ENCODE data around the gene PTGFRN.
"Not testable (repeated sequence)": the region's sequence is repeated elsewhere in the genome, so short reads cannot be mapped to it uniquely, and the experiment has no call there.

PTGFRN gene

GRCh38 chr1:116918714-116919357 is 9.1 kb downstream of the PTGFRN start:
- DNase-seq: no peak

GRCh38 chr1:116919802-116920201 is 10.1 kb downstream of the PTGFRN start:
- no peak for DNase-seq

DNA sequence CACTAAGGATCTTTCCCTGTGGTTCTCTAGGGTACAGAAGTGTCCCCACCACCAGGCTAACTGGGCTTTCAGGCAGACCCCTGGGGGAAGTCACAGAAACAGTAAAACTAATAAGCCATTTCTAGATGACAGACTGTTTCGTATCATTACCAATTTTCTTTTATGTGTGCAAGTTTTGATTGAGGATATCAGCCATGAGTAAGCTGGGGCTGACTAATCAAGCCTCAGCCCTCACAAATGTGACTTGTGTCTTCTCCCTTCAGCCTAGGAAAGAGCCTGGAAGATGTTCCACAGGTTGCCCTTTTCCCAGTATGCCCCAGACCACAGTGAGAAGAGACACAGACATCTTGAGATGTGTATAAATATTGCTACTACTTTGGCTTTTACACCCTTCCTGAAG is 10.5 kb downstream of the PTGFRN start:
- no peak for DNase-seq

DNA sequence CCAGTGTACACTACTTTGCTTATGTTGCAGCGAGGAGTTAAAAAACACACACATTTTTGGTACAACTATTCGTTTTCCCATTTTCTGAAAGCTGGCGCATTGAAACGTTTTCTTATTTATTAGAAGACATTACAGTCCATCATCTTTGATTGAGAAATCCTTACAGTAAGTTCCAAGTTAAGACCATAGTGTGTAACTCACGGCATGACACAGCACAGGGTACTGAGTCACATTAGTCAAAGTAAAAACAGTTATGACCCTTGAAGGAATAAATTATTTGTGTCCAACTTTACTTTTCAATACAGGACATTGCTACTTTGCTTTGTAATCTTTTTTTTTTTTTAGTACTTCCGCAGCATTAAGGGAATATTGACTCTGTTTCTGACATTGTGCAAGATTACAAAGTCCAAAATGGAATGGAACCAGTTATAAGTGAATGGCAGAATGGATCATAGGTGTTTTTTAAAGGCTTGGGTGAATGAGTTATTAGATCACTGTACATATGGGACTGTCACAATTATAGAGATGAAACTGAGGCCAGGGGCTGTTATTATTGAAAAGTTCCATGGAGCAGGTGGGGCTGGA is 11.7 kb downstream of the PTGFRN start:
- no peak for DNase-seq

DNA sequence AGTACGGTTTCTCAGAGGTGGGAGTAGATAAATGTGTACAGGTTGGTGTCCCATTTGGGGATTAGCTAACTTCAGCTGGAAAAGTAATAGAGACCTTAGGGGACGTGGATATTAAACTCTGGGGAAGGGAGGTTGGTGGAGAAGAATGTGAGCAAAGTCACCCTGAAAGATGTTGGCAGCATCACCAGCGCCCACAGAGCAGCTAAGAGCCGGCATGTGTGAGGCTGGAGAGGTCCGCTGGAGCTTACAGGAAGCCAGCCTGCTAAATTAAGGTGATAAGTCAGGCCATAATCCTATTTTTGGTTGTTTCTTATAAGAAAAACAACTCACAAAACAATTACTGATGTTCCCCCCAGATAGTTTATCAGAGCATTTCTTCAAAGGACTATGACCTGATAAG is 12.2 kb downstream of the PTGFRN start:
- DNase-seq: no peak

DNA sequence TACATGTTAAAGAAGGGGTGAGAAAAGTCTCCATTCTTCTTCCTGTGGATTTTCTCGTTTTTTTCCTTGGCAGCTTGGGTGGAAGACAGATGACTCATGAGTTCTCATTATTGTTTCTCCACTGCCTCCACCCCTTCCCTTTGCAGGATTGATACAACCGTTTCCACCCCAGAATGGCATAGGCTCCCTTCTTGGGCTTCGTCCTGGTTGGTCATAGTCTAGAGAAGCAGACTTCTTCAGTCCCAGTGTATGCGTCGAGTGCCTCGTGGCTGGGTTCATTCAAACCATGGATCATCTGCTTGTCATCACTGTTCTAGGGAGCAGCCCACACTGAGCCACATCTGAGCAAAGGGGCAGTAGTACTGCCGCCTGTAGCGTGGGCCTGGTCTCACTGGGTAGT is 13.7 kb downstream of the PTGFRN start:
- DNase-seq: no peak

GRCh38 chr1:116927049-116927798 is 17.5 kb downstream of the PTGFRN start:
- no peak for DNase-seq

DNA sequence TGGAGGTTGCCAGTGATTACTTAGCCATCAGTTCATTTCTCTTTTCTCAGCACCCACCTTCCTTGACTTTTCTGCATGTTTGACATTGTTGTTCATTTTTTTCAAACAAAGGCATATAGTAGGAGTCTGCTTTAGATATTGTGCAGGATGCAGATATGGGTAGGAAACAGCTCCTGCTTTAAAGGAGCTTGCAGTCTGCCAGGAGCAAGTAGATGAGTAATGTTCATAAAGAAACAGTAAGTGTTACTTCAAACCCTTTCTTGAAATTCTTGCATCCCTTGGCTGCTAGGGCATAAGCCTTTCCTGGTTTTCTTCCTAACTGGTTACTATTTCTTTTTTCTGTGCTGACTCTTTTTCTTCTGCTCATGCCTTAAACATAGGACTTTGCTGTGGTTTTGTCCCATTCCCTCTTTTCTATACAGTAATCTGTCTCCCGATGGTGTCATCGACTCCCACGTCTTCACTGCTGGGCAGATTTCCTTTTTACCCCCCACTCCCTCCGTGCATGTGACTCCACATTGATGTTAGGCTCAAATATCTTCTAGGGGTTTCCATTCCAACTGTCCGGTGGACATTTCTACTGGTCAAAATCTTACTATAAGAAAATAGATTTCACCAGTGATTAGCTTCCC is 20.4 kb downstream of the PTGFRN start:
- DNase-seq: no peak

DNA sequence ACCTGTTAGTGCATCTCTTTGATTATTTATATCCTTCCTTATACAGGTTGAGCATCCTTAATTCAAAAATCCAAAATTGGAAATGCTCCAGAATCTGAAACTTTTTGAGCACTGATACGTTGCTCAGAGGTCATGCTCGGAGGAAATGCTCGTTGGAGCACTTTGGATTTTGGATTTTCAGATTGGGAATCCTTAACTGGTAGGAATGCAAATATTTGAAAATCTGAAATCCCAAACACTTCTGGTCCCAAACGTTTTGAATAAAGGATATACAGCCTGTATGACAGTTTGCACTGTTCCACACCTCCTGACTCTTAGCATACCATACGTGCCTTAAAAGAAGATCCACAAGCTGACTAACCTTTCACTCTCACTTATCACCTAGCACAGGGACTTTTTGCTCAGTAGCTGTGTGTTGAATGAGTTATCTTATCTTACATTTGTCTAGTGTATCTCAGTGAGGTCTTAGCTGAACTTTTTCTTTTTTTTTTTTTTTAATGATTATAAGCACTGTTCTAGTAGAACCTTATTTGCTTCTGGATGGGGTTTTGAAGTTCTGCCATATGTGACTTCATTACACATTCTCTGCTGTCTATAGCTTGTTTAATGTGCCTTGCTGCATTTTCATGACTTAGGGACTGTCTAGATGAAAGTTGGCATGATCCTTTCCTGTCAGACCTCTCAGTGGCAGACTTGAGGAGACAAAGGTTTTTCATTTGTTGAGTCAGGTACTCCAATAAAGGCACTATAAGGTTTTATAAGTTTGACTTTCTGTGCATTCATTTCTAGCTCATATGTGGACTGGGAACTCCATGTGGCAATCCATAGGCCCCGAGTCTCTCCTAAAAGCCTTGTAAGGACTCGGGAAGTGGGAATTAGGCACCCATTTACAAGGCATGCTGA is 21.6 kb downstream of the PTGFRN start:
- no peak for DNase-seq

DNA sequence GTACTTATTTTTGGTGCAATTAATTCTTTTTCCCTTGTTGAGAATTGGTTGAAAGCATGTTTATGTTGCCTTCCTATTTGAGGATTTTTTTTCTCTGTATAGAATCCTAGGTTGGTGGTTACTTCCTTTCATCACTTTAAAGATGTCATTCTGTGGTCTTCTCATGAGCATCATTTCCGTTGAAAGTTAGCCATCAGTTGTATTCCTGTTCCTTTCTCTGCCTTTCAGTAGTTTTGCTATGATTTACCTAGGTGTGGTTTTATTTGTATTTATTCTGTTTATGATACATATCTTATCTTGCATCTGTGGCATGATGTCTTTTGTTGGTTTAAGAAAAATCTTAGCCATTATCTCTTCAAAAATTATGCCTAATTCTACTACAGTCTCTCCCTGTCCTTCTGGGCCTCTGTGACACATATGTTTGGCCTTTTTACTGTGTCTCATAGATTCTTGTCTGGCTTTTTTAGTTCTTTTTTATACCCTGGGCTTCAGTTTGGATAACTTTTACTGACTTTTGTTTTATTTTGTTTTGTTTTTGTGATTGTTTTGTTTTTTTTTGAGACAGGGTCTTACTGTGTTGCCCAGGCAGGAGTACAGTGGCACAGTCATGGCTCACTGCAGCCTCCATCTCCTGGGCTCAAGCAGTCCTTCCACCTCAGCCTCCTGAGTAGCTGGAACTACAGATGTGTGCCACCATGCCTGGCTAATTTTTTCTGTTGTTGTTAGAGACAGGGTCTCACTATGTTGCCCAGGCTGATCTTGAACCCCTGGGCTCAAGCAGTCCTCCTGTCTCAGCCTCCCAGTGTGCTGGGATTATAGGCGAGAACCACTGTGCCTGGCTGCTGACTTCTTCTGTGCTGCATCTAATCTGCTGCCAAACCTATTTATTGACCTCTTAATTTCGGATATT is 24.1 kb downstream of the PTGFRN start:
- no peak for DNase-seq

DNA sequence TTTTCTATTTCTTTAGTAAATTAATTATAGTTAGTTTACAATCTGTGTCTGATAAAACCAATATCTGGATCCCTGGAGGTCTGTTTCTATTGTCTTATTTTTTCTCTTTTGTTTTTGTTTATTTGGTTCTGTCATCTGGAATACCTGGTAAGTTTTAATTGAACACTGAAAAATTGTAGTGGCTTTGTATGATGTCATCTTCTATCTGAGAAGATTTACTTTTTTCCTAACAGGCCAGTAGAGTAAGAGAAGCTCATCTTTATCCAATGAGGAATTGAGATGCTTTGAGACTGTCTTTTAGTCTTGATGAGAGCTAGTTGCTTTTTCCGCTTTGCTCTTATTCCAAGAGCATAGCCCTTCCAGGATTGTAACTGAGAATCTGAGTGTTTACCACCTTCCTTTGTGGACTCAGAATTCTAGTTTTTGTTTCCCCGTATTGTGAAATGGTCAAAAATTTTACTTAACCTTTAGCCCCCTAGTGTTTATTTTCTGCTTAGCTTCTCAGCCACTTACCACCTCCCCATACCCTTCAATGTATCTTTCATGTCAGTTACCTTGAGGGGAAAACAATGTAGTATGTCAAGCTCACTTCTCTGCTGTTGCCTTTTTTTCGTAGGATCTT is 25.0 kb downstream of the PTGFRN start:
- DNase-seq: no peak

- no peak for DNase-seq
Measured at GRCh38 chr1:116938216-116938615, 28.5 kb downstream of the PTGFRN start.

- DNase-seq: not testable (repeated sequence)
Measured at GRCh38 chr1:116939780-116940543, 30.2 kb downstream of the PTGFRN start.

DNA sequence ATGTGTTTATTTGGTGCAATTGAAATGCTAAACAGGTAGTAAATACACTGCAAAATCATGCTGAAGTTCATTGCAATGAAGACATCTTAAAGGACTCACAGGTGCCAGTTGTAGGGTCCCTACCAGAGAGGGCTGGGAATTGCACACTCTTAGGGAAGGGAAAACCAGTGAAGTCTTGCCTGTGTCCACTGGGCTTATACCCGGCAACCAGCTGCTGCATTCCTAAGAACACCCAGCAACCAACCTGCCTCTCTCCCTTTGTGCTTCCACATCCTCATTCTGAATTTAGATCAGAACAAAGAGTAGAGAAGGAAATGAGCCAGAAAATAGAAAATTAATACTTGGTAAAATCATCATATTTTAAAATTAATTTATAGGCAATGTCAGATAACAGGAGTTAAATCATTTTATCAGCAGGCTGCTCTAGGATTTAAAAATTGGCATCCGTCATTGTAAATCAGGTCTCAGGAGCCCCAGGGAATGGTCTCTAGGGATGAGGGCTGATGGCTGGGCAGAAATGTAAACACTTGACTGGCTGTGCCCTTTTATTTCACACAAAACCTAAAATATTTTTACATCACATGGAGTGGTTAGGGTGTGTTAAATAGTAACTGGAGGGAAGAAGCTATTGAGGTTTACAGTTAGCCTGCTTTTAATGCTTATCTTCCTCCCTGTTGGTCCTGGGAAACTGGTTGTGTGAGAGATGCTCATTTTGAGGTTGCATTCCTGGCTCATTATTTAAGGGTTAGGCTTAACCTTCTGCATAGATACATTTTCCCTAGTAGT is 31.3 kb downstream of the PTGFRN start:
- no peak for DNase-seq

DNA sequence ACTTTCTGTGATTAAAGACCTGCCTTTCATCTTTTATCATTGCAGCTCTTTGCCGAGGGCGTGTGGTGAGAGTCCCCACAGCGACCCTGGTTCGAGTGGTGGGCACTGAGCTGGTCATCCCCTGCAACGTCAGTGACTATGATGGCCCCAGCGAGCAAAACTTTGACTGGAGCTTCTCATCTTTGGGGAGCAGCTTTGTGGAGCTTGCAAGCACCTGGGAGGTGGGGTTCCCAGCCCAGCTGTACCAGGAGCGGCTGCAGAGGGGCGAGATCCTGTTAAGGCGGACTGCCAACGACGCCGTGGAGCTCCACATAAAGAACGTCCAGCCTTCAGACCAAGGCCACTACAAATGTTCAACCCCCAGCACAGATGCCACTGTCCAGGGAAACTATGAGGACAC is 32.0 kb downstream of the PTGFRN start:
- no peak for DNase-seq

DNA sequence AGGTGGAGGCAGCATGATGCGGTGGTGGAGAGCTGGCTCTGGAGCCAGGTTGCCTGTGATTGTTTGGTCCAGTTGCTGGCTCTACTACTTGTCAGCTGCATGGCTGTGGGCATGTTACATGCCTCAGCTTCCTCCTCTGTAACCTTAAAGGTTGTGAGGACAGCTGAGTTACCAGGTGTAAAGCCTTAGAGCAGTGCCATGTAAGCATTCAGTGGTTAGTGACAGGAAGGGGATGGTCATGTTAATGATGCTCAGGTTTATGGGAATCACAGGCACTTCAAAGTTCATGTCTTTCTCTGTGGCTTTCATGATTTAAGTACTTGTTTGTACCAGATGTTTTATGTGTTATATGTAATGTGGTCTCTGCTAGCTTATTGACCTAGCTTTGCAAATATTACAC is 32.6 kb downstream of the PTGFRN start:
- DNase-seq: no peak

DNA sequence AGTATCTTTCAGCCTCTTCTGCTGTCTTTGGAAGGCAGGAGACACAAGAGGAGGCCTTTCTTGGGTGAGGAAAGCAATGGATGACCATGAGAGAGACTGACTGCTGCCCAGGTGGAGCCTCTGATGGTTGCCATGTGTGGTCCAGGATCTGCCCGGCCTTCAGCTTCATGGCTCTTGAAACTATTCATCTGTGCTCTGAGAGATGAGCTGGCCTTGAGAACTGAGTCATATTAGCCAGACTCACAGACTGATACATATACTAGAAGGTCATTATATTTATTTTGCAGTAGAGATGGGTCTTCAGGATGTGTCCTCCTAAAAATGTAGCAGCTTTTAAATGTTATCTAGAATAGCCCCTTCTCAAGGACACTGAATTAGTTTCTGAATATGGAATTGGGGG is 33.7 kb downstream of the PTGFRN start:
- no peak for DNase-seq

- no peak for DNase-seq
Measured at GRCh38 chr1:116944613-116945012, 34.9 kb downstream of the PTGFRN start.

DNA sequence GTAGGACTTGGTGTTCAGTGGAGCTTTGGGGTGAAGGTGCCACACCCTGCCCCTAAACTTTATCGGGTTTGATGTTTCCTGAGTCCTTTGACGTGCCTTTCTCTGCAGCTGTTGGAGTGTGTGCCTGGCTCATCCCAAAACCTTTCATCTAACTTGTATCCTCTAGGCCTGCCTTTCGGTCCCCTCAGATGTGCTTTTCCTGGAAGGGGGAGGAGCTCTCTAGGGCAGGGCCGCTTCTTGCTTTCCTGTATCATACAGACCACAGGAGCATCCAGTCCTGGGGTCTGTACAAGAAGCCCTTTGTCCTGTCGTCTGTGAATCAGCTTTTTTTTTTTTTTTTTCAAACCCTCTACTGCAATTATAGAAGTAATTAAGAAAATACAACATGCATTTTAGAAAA is 35.7 kb downstream of the PTGFRN start:
- DNase-seq: no peak

- DNase-seq: no peak
Measured at GRCh38 chr1:116945996-116946395, 36.3 kb downstream of the PTGFRN start.
